Astrocyte (in vitro differentiated cells and primary cell): ENCODE measurements around the gene MS4A10. TPM values are rescaled to one million over a fixed set of nuclear protein-coding genes. Genes with fewer than 3 reads are reported as not detected.

Experiments used
- DNase-seq: peaks from one replicate; pipeline ENCODE4 v3.0.0-alpha.2; 2010; ENCODE audit warnings: low read depth
- FAIRE-seq: peaks from 2 replicates; lab custom pipeline; 2011; peaks lifted over from hg19 to GRCh38; lab: Jason Lieb, UNC
- H2AFZ ChIP-seq: 2 replicates; pipeline ENCODE4 v1.6.0; 2012; ENCODE audit warnings: low read depth, low read length, inconsistent platforms
- H3K27ac ChIP-seq: 2 replicates; pipeline ENCODE4 v1.5.1; 2011; ENCODE audit warnings: low read depth, low read length, inconsistent platforms
- H3K27me3 ChIP-seq: 2 replicates; pipeline ENCODE4 v1.6.0; 2011; ENCODE audit warnings: low read length, inconsistent platforms; ENCODE audit not compliant: insufficient read depth
- H3K36me3 ChIP-seq: 2 replicates; pipeline ENCODE4 v1.5.1; 2011; ENCODE audit warnings: low read length, inconsistent platforms; ENCODE audit not compliant: insufficient read depth
- H3K4me1 ChIP-seq: 2 replicates; pipeline ENCODE4 v1.5.1; 2011; ENCODE audit warnings: low read length, inconsistent platforms; ENCODE audit not compliant: insufficient read depth
- H3K4me2 ChIP-seq: 2 replicates; pipeline ENCODE4 v1.6.0; 2012; ENCODE audit warnings: low read length, inconsistent platforms
- H3K4me3 ChIP-seq: 2 replicates; pipeline ENCODE4 v1.5.1; 2011; ENCODE audit warnings: low read depth, mild to moderate bottlenecking, low read length, inconsistent platforms; ENCODE audit not compliant: insufficient read depth
- H3K79me2 ChIP-seq: 2 replicates; pipeline ENCODE4 v1.6.0; 2012; ENCODE audit warnings: mild to moderate bottlenecking, low read length, inconsistent platforms; ENCODE audit not compliant: insufficient read depth
- H3K9ac ChIP-seq: 2 replicates; pipeline ENCODE4 v1.6.0; 2012; ENCODE audit warnings: mild to moderate bottlenecking, low read length, inconsistent platforms
- H3K9me3 ChIP-seq: 2 replicates; pipeline ENCODE4 v1.5.1; 2012; ENCODE audit warnings: low read depth, mild to moderate bottlenecking, low read length, inconsistent platforms; ENCODE audit not compliant: insufficient read depth
- H4K20me1 ChIP-seq: 2 replicates; pipeline ENCODE4 v1.6.0; 2012; ENCODE audit warnings: low read length, inconsistent platforms; ENCODE audit not compliant: insufficient read depth
- H3K27ac Mint-ChIP-seq: one replicate; pipeline ENCODE4 v1.8.0; 2021; ENCODE audit warnings: mild to moderate bottlenecking, mixed read lengths; ENCODE audit not compliant: unreplicated experiment
- H3K27me3 Mint-ChIP-seq: one replicate; pipeline ENCODE4 v1.8.0; 2021; ENCODE audit warnings: low read depth, mixed read lengths; ENCODE audit not compliant: unreplicated experiment
- H3K36me3 Mint-ChIP-seq: one replicate; pipeline ENCODE4 v1.8.0; 2021; ENCODE audit warnings: low read depth, mixed read lengths; ENCODE audit not compliant: unreplicated experiment
- H3K4me1 Mint-ChIP-seq: one replicate; pipeline ENCODE4 v1.8.0; 2021; ENCODE audit warnings: low read depth, mixed read lengths; ENCODE audit not compliant: unreplicated experiment
- H3K4me3 Mint-ChIP-seq: one replicate; pipeline ENCODE4 v1.8.0; 2021; ENCODE audit warnings: mild to moderate bottlenecking, moderate library complexity, mixed read lengths; ENCODE audit not compliant: unreplicated experiment
- H3K9me3 Mint-ChIP-seq: one replicate; pipeline ENCODE4 v1.8.0; 2021; ENCODE audit warnings: mild to moderate bottlenecking, mixed read lengths; ENCODE audit not compliant: unreplicated experiment
- EZH2 ChIP-seq: IDR thresholded peaks from 2 replicates; pipeline ENCODE4 v1.6.1; 2012; ENCODE audit warnings: mild to moderate bottlenecking, low read length, inconsistent platforms; ENCODE audit not compliant: insufficient read depth
- total RNA-seq: library from RNA; stranded (reverse); gene quantifications from 2 replicates; pipeline ENCODE4 v1.2.1, GENCODE V29; 2021
- TF ChIP-seq, protein P1 (sequence below): IDR thresholded peaks from 2 replicates; pipeline ENCODE4 v1.5.1; 2011; ENCODE audit warnings: low read depth, mild to moderate bottlenecking, inconsistent platforms, low read length, moderate library complexity; ENCODE audit not compliant: insufficient read depth

Gene MS4A10
- total RNA-seq, 1 donor from 2014 or later, result not detected

DNA sequence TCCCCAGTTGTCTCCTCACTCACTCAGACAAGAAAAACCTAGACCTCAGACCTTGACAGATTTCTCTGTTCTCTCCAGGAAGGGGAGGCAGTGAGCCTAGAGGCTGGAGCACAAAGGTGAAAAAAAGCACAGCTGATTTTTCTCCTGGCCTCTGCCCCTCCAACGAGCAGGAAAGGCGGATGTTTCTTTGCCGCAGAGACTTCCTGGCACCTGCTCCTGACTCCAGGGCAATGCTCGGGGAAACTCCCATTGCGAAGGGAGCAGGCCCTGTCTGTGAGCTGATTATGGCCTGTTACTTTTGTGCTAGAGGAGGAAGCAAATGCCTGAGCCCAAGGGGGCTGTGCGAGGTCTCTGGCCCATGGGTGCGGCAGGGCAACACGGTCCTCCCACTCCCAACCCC is 25.4 kb downstream of the MS4A10 start:
- Histone ChIP-seq H3K27me3 (peaks cover 4% of the 10 kb centered on the region), H3K4me1 (no peaks in the 10 kb centered on the region), H3K4me2 (no peak overlapping the region), H3K4me3 (no peak overlapping the region), H3K79me2 (no peaks in the 10 kb centered on the region), H4K20me1 (no peaks in the 10 kb centered on the region), H3K36me3 (no peaks in the 10 kb centered on the region), H3K27ac (no peak overlapping the region), H3K9me3 (no peaks in the 10 kb centered on the region), H3K9ac (no peak overlapping the region), H2AFZ (no peak overlapping the region)
- Mint-ChIP-seq H3K4me1 (no peaks in the 10 kb centered on the region), H3K4me3 (no peak overlapping the region), H3K36me3 (no peaks in the 10 kb centered on the region), H3K9me3 (peaks cover 7% of the 10 kb centered on the region), H3K27me3 (peaks cover 18% of the 10 kb centered on the region), H3K27ac (no peak overlapping the region)
- FAIRE-seq, result no peak
- no peak for TF ChIP-seq EZH2
- TF ChIP-seq, protein P1, sequence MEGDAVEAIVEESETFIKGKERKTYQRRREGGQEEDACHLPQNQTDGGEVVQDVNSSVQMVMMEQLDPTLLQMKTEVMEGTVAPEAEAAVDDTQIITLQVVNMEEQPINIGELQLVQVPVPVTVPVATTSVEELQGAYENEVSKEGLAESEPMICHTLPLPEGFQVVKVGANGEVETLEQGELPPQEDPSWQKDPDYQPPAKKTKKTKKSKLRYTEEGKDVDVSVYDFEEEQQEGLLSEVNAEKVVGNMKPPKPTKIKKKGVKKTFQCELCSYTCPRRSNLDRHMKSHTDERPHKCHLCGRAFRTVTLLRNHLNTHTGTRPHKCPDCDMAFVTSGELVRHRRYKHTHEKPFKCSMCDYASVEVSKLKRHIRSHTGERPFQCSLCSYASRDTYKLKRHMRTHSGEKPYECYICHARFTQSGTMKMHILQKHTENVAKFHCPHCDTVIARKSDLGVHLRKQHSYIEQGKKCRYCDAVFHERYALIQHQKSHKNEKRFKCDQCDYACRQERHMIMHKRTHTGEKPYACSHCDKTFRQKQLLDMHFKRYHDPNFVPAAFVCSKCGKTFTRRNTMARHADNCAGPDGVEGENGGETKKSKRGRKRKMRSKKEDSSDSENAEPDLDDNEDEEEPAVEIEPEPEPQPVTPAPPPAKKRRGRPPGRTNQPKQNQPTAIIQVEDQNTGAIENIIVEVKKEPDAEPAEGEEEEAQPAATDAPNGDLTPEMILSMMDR, result no peak
- no peak for DNase-seq

DNA sequence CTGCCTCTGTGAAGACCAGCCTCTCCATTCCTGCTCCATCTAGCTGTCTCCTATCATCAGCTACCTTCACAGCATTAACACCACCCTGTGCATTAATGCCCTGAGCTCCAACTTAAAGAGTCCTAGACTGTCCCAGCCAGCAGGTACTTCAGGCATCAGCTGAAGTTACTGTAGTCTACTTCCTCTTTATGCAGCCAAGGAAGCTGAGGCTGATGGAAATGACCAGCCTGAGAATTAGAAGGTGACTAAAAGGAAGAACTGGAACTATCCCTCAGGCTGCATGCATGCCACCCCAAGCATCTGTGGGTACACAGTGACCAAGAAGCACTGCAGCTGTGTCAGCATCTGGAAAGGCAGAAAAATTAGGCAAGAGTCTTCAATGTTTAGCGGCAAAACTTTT is 28.2 kb downstream of the MS4A10 start:
- peaks cover 20% of the 10 kb centered on the region for H3K27me3 Mint-ChIP-seq
- Histone ChIP-seq H3K9me3 (peaks cover 10% of the 10 kb centered on the region), H3K27ac (no peak overlapping the region), H2AFZ (no peak overlapping the region), H3K4me3 (no peak overlapping the region), H3K27me3 (peaks cover 4% of the 10 kb centered on the region), H4K20me1 (no peaks in the 10 kb centered on the region), H3K36me3 (no peaks in the 10 kb centered on the region), H3K4me1 (no peaks in the 10 kb centered on the region), H3K4me2 (no peak overlapping the region), H3K9ac (no peak overlapping the region), H3K79me2 (no peaks in the 10 kb centered on the region)
- no peak overlapping the region for H3K4me3 Mint-ChIP-seq
- TF ChIP-seq EZH2, result no peak
- TF ChIP-seq, protein P1, result no peak
- no peak overlapping the region for H3K27ac Mint-ChIP-seq
- H3K9me3 Mint-ChIP-seq, result peaks cover 16% of the 10 kb centered on the region
- DNase-seq (no peak), FAIRE-seq (no peak)
- no peaks in the 10 kb centered on the region for H3K36me3 Mint-ChIP-seq
- no peaks in the 10 kb centered on the region for H3K4me1 Mint-ChIP-seq

DNA sequence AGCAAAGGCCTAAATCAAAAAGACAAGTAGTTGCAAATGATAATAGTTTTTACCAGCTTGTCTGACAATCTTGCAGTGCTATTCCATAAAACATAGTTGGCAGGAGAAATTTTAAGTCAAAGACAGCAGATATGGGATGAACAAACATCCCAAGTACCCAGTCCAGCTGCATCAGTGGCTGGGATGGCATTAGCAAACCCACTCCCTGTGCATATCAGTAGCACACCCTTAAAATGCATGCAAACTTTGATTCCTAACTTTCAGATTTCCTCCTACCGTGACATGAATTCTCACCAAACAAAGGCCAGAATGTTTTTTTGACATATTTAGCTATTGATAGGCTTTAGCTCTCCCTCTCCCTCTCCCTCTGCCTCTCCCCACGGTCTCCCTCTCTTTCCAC is 29.0 kb downstream of the MS4A10 start:
- TF ChIP-seq, protein P1, result no peak
- TF ChIP-seq EZH2, result no peak
- H3K27ac ChIP-seq, result no peak overlapping the region
- H4K20me1 ChIP-seq, result no peaks in the 10 kb centered on the region
- H2AFZ ChIP-seq, result no peak overlapping the region
- H3K36me3 ChIP-seq, result no peaks in the 10 kb centered on the region
- no peak overlapping the region for H3K4me2 ChIP-seq
- H3K27me3 Mint-ChIP-seq, result peaks cover 24% of the 10 kb centered on the region
- no peak overlapping the region for H3K27ac Mint-ChIP-seq
- peaks cover 4% of the 10 kb centered on the region for H3K27me3 ChIP-seq
- no peak overlapping the region for H3K4me3 Mint-ChIP-seq
- DNase-seq, result no peak
- H3K9me3 ChIP-seq, result peaks cover 10% of the 10 kb centered on the region
- peaks cover 16% of the 10 kb centered on the region for H3K9me3 Mint-ChIP-seq
- H3K36me3 Mint-ChIP-seq, result no peaks in the 10 kb centered on the region
- H3K79me2 ChIP-seq, result no peaks in the 10 kb centered on the region
- H3K9ac ChIP-seq, result no peak overlapping the region
- no peak for FAIRE-seq
- H3K4me1 Mint-ChIP-seq, result no peaks in the 10 kb centered on the region
- H3K4me3 ChIP-seq, result no peak overlapping the region
- no peaks in the 10 kb centered on the region for H3K4me1 ChIP-seq
